A549 (cell line): ENCODE measurements around the gene MIA. TPM values are rescaled to one million over a fixed set of nuclear protein-coding genes. Genes with fewer than 3 reads are reported as not detected.
A peak's percentile ranks its signal among the peaks of the same experiment; 100 is the strongest.

Experiments
- ATAC-seq, 2 experiments: fragments of 200-7000 bp in 1 of 2; fragments of >200 bp in 1 of 2; cut with Nextera tagmentation in 1 of 2; cut with Tn5 transposase in 1 of 2; 3 replicates each; pipeline versions ENCODE4 v1.8.0 to v1.9.1; 2018 to 2020; ENCODE audit warnings: mild to moderate bottlenecking in 1 of 2, moderate library complexity in 1 of 2
- CTCF ChIA-PET: fragments of 300-600 bp; sonication (Branson Sonifier 250); formaldehyde crosslinking; extraction: SDS; loops from one replicate; lab custom pipeline; 2021; ENCODE audit warnings: antibody characterized with exemption, inconsistent platforms; lab: Yijun Ruan, JAX
- POLR2A ChIA-PET: fragments of 350-600 bp; formaldehyde crosslinking; extraction: SDS; loops from one replicate; lab custom pipeline; 2021; ENCODE audit warnings: antibody characterized with exemption, inconsistent platforms; lab: Yijun Ruan, JAX
- DNase-seq, 2 experiments: peaks; one replicate each; pipeline versions ENCODE4 v3.0.0 to v3.0.0-alpha.2; 2011 to 2016; ENCODE audit warnings: low read depth in 1 of 2, low spot score in 1 of 2
- FAIRE-seq: peaks from 2 replicates; lab custom pipeline; 2011; peaks lifted over from hg19 to GRCh38; lab: Jason Lieb, UNC
- H3K27ac ChIP-seq, 2 experiments: fragments of >200 bp; sonication (Bioruptor Twin); formaldehyde crosslinking; 3 replicates each; pipeline ENCODE4 v1.5.1; 2016 to 2017
- H3K4me1 ChIP-seq: fragments of >200 bp; sonication (Bioruptor Twin); formaldehyde crosslinking; 3 replicates; pipeline ENCODE4 v1.6.1; 2016
- H3K4me2 ChIP-seq: fragments of >200 bp; sonication (Bioruptor Twin); formaldehyde crosslinking; 3 replicates; pipeline ENCODE4 v1.6.1; 2016
- H3K4me3 ChIP-seq: fragments of >200 bp; sonication (Bioruptor Twin); formaldehyde crosslinking; 3 replicates; pipeline ENCODE4 v1.5.1; 2016
- H3K9me3 ChIP-seq: fragments of >200 bp; sonication (Bioruptor Twin); formaldehyde crosslinking; 3 replicates; pipeline ENCODE4 v1.6.1; 2016
- BHLHE40 ChIP-seq: IDR thresholded peaks from 2 replicates; pipeline ENCODE4 v1.6.1; 2012; ENCODE audit warnings: low read depth, low read length, inconsistent platforms
- CEBPB ChIP-seq, 2 experiments: fragments of >200 bp in 1 of 2; sonication (Bioruptor Twin) in 1 of 2; formaldehyde crosslinking in 1 of 2; IDR thresholded peaks; 2 replicates each; pipeline ENCODE4 v1.6.1; 2012 to 2016
- FOSB ChIP-seq: fragments of 250-450 bp; sonication (Bioruptor Pico); IDR thresholded peaks from 2 replicates; pipeline ENCODE4 v1.5.0; 2020; ENCODE audit warnings: mild to moderate bottlenecking, moderate library complexity
- HOXA7 ChIP-seq: fragments of 250-450 bp; sonication (Bioruptor Pico); IDR thresholded peaks from 2 replicates; pipeline ENCODE4 v1.5.0; 2020; ENCODE audit warnings: mild to moderate bottlenecking, moderate library complexity
- JUNB ChIP-seq: fragments of >200 bp; sonication (Bioruptor Twin); formaldehyde crosslinking; IDR thresholded peaks from 2 replicates; pipeline ENCODE4 v1.6.1; 2016
- RAD21 ChIP-seq, 2 experiments: fragments of >200 bp in 1 of 2; sonication (Bioruptor Twin) in 1 of 2; formaldehyde crosslinking in 1 of 2; IDR thresholded peaks in 1 of 2; conservative IDR thresholded peaks in 1 of 2; 2 replicates in 1 of 2; 3 replicates in 1 of 2; pipeline ENCODE4 v1.6.1; 2012 to 2018; ENCODE audit warnings: inconsistent platforms in 1 of 2
- RCOR1 ChIP-seq: fragments of 150-350 bp; IDR thresholded peaks from 2 replicates; pipeline ENCODE4 v1.6.1; 2014; ENCODE audit warnings: antibody characterized with exemption, low read length, low read depth
- RFX5 ChIP-seq: fragments of 450-650 bp; IDR thresholded peaks from 2 replicates; pipeline ENCODE4 v1.7.1; 2014; ENCODE audit warnings: antibody characterized with exemption, mild to moderate bottlenecking, moderate library complexity
- SMC3 ChIP-seq: fragments of >200 bp; sonication (Bioruptor Twin); formaldehyde crosslinking; IDR thresholded peaks from 3 replicates; pipeline ENCODE4 v1.6.1; 2018; ENCODE audit warnings: inconsistent platforms
- TP53 ChIP-seq: fragments of 250-450 bp; sonication (Bioruptor Pico); IDR thresholded peaks from 2 replicates; pipeline ENCODE4 v1.5.0; 2021; ENCODE audit warnings: mild to moderate bottlenecking, moderate library complexity
- ZC3H11A ChIP-seq: fragments of 450-650 bp; IDR thresholded peaks from 2 replicates; pipeline ENCODE4 v1.6.1; 2014; ENCODE audit warnings: antibody characterized with exemption, mild to moderate bottlenecking
- WGBS: methylation state at CpG from one replicate; pipeline ENCODE4 v1.1.6; 2017; ENCODE audit errors: missing lambda C conversion rate; 5-methylcytosine and 5-hydroxymethylcytosine counted together
- polyA plus RNA-seq, 4 experiments: library from polyadenylated mRNA; depleted of rRNA in 3 of 4; stranded (reverse); fragments of >200 nt; fragmentation: RNase III in 1 of 4; extraction: RNeasy Plus Mini Kit Qiagen cat#74134 plus additional on column Dnase treatment in 1 of 4; gene quantifications; 2 replicates in 3 of 4; 3 replicates in 1 of 4; pipeline ENCODE4 v1.2.3, GENCODE V29; 2011 to 2017
- TF ChIP-seq, protein P1 (sequence below): fragments of >200 bp; sonication (Bioruptor Twin); formaldehyde crosslinking; IDR thresholded peaks from 3 replicates; pipeline ENCODE4 v1.5.1; 2016
- TF ChIP-seq, protein P2 (sequence below): IDR thresholded peaks from 2 replicates; pipeline ENCODE4 v1.6.1; 2012; ENCODE audit warnings: low read depth, borderline replicate concordance
- TF ChIP-seq, protein P3 (sequence below): fragments of 250-450 bp; sonication (Bioruptor Pico); IDR thresholded peaks from 2 replicates; pipeline ENCODE4 v1.5.0; 2020; ENCODE audit warnings: low read depth, mild to moderate bottlenecking, moderate library complexity

MIA gene
- polyA plus RNA-seq, 2 of the 4 experiments (the other 2 are of a cell fraction), result not detected

DNA sequence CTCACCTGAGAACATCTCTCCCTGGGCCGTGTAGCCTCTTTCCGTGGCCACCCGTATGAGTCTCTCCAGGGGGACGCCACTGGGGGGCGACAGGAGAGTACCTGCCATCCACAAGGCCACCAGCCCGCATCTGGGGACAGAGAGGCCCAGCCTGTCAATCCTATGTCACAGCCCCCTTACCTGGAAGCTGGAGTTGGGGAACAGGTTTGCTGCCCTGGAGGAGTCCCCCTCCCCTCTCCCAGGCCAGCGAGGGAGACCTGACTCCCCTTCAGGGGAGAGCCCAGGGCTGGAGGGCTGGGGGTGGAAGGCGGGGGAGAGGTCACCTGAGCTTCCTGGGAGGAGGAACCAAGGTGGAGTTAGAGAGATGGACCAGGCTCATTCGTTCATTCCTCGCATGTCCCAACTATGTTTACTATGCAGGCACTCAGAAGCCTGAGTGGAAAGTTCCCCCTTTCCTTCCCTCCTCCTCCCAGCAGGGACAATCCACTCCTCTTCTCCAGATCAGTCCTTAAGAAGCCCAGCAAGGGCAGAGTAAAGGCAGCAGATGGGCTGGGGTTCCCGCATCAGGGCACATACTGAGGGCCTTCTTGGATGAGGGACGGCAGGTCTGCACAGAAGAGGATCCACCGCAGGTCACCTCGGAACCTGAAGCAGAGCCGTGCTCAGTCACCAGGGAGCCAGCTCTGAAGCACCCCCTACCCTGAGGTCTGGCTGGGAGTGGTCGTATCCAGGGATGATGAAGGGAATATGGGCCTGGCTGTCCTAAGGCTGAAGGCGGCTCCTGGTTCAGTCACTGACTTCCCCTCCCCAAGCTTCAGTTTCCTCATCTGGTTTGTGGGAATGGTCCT is 30.5 kb upstream of the MIA start:
- FAIRE-seq, result no peak
- H3K4me1 ChIP-seq, result peaks cover 28% of the 10 kb centered on the region
- 78% methylated on average over 17 of the region's 17 CpGs for WGBS
- H3K9me3 ChIP-seq, result no peaks in the 10 kb centered on the region
- peak overlapping the region in 1 of 2 experiments; percentile 64; a peak in 3 of 6 replicates for H3K27ac ChIP-seq
- ChIA-PET POLR2A (interaction anchor here (0.8 to 1.7 kb wide), 3 partner anchors 28 to 54 kb away, joined by 4 to 6 read pairs (median 4); partner anchors contain the start of genes COQ8B, EGLN2, ITPKC and RAB4B), CTCF (interaction anchor here (0.6 to 15.8 kb wide), 12 partner anchors 16 to 400 kb away, joined by 3 to 199 read pairs (median 4); partner anchors contain the start of genes EGLN2, NUMBL and RAB4B)
- no peak for DNase-seq
- ATAC-seq, result peak; percentile 7 to 46; a peak in 4 of 6 replicates
- H3K4me3 ChIP-seq, result no peak overlapping the region
- H3K4me2 ChIP-seq, result peak overlapping the region; percentile 29; the same call in 2 of the 3 replicates
- TF ChIP-seq SMC3 (peak; percentile 20; the same call in 1 of the 3 replicates), HOXA7 (CRISPR knock-in tag) (no peak), RAD21 (conservative IDR thresholded peaks at IDR 0.05 in 1 of 2, IDR thresholded peaks at IDR 0.05 in 1 of 2) (peak; percentile 34; a peak in 4 of 5 replicates), BHLHE40 (no peak), RCOR1 (no peak), ZC3H11A (no peak), JUNB (no peak), TP53 (CRISPR knock-in tag) (no peak)
- TF ChIP-seq, protein P1, sequence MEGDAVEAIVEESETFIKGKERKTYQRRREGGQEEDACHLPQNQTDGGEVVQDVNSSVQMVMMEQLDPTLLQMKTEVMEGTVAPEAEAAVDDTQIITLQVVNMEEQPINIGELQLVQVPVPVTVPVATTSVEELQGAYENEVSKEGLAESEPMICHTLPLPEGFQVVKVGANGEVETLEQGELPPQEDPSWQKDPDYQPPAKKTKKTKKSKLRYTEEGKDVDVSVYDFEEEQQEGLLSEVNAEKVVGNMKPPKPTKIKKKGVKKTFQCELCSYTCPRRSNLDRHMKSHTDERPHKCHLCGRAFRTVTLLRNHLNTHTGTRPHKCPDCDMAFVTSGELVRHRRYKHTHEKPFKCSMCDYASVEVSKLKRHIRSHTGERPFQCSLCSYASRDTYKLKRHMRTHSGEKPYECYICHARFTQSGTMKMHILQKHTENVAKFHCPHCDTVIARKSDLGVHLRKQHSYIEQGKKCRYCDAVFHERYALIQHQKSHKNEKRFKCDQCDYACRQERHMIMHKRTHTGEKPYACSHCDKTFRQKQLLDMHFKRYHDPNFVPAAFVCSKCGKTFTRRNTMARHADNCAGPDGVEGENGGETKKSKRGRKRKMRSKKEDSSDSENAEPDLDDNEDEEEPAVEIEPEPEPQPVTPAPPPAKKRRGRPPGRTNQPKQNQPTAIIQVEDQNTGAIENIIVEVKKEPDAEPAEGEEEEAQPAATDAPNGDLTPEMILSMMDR, result peak; percentile 24; the same call in 1 of the 3 replicates
- TF ChIP-seq, protein P2, sequence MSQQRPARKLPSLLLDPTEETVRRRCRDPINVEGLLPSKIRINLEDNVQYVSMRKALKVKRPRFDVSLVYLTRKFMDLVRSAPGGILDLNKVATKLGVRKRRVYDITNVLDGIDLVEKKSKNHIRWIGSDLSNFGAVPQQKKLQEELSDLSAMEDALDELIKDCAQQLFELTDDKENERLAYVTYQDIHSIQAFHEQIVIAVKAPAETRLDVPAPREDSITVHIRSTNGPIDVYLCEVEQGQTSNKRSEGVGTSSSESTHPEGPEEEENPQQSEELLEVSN, result no peak

DNA sequence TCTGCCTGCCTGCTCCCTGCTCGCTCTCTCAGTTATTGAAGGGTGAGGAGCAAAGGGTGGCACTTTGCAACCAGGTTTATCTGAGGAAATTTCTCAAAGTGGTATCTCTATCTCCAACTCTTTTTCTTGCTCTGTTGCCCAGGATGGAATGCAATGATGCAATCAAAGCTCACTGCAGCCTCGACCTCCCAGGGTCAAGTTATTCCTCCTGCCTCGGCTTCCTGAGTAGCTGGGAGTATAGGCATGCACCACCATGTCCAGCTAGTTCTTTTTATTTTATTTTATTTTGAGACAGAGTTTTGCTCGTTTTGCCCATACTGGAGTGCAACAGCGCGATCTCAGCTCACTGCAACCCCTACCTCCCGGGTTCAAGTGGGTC is 29.9 kb upstream of the MIA start:
- H3K27ac ChIP-seq, result peak overlapping the region in 1 of 2 experiments; percentile 64; a peak in 3 of 6 replicates
- no peak for FAIRE-seq
- peaks cover 30% of the 10 kb centered on the region for H3K4me1 ChIP-seq
- POLR2A ChIA-PET, result interaction anchor here (0.8 to 1.7 kb wide), 4 partner anchors 28 to 53 kb away, joined by 4 to 6 read pairs (median 4); partner anchors contain the start of genes COQ8B, EGLN2, ITPKC and RAB4B
- no peaks in the 10 kb centered on the region for H3K9me3 ChIP-seq
- H3K4me2 ChIP-seq, result peak overlapping the region; percentile 29
- no peak for TF ChIP-seq FOSB (CRISPR knock-in tag)
- peak; percentile 59 to 80; a peak in 3 of 4 replicates for TF ChIP-seq CEBPB (IDR thresholded peaks at IDR 0.05)
- CTCF ChIA-PET, result interaction anchor here (0.9 to 15.8 kb wide), 8 partner anchors 16 to 399 kb away, joined by 3 to 199 read pairs (median 8); partner anchors contain the start of genes EGLN2 and RAB4B
- 77% methylated on average over 7 of the region's 7 CpGs for WGBS
- H3K4me3 ChIP-seq, result no peak overlapping the region
- no peak for ATAC-seq
- DNase-seq, result no peak

DNA sequence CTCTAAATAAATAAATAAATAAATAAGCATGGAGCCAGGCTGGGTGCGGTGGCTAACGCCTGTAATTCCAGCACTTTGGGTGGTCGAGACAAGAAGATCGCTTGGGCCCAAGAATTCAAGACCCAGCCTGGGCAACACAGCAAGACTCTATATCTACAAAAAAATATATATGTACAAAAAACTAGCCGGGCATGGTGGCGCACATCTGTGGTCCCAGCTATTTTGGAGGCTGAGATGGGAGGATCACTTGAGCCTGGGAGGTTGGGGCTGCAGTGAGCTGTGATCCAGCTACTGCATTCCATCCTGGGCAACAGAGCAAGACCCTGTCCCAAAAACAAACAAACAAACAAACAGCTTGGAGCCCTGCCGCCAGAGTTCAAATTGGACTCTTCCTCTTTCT is 27.8 kb upstream of the MIA start:
- POLR2A ChIA-PET, result no interaction called here
- CTCF ChIA-PET, result interaction anchor here (0.8 to 15.8 kb wide), 7 partner anchors 19 to 515 kb away, joined by 3 to 199 read pairs (median 4); partner anchors contain the start of genes COQ8B and ITPKC
- Histone ChIP-seq H3K4me3 (no peak overlapping the region), H3K4me1 (peaks cover 34% of the 10 kb centered on the region), H3K4me2 (no peak overlapping the region), H3K27ac (no peak overlapping the region), H3K9me3 (no peaks in the 10 kb centered on the region)
- TF ChIP-seq RFX5, result no peak
- TF ChIP-seq, protein P3, sequence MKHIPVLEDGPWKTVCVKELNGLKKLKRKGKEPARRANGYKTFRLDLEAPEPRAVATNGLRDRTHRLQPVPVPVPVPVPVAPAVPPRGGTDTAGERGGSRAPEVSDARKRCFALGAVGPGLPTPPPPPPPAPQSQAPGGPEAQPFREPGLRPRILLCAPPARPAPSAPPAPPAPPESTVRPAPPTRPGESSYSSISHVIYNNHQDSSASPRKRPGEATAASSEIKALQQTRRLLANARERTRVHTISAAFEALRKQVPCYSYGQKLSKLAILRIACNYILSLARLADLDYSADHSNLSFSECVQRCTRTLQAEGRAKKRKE, result no peak
- ATAC-seq (no peak), DNase-seq (no peak), FAIRE-seq (no peak)
- 93% methylated on average over 7 of the region's 7 CpGs for WGBS
